ENCODE results near the gene ADGRB2. TPM values are rescaled to one million over a fixed set of nuclear protein-coding genes. Genes with fewer than 3 reads are reported as not detected.

ADGRB2 gene
- total RNA-seq, 1 experiment from 2014 or later: 34.8 TPM

- H3K9me3 ChIP-seq (ENCODE audit: control insufficient read depth, insufficient read depth, low read depth, low read length): no peaks in the 10 kb centered on the region
- H3K36me3 ChIP-seq (ENCODE audit: control insufficient read depth, insufficient read depth, low read length): no peaks in the 10 kb centered on the region
- BruUV-seq (replicated peaks): no TSS peak
- CTCF ChIA-PET: no interaction called here
- no peak overlapping the region for H3K4me3 ChIP-seq (ENCODE audit: low read depth in 2 of 2, low read length in 2 of 2)
- DNase-seq (ENCODE audit: low read depth, low spot score) (no peak), ATAC-seq (no peak)
- H3K27me3 ChIP-seq (ENCODE audit: control insufficient read depth, insufficient read depth, low read length): no peaks in the 10 kb centered on the region
- H3K4me1 ChIP-seq (ENCODE audit: control insufficient read depth, insufficient read depth, low read length): no peaks in the 10 kb centered on the region
- in situ Hi-C loops (cut with HindIII; ENCODE audit: low pct_unique_long_range_greater_than_20kb, low sequenced_read_pairs) (no loop called here), intact Hi-C loops (cut with micrococcal nuclease; ENCODE audit: unreplicated experiment) (no loop called here)
- POLR2A ChIA-PET: no interaction called here
- H3K27ac ChIP-seq (ENCODE audit: low read length): no peak overlapping the region
- TF ChIP-seq POLR2AphosphoS5 (IDR thresholded peaks at IDR 0.05; ENCODE audit: low read depth, low read length) (no peak), REST (IDR thresholded peaks at IDR 0.05; ENCODE audit: insufficient read depth in 1 of 2, low read depth in 2 of 2, low read length in 1 of 2) (no peak), CTCF (IDR thresholded peaks at IDR 0.05) (no peak), SIN3A (IDR thresholded peaks at IDR 0.05; ENCODE audit: borderline replicate concordance, insufficient read depth, low read depth, low read length) (no peak), TCF7L2 (IDR thresholded peaks at IDR 0.05; ENCODE audit: low read depth, low read length) (no peak)
Measured at GRCh38 chr1:31732751-31733289, 31.3 kb downstream of the ADGRB2 start.

GRCh38 chr1:31732343-31732742 lies 31.8 kb downstream of the ADGRB2 start:
- ChIA-PET CTCF (no interaction called here), POLR2A (no interaction called here)
- no TSS peak for BruUV-seq (replicated peaks)

More at GRCh38 chr1:31732343-31732742, 31.8 kb downstream of the ADGRB2 start:
- no peak for DNase-seq (ENCODE audit: low read depth, low spot score)
- no peaks in the 10 kb centered on the region for H3K9me3 ChIP-seq (ENCODE audit: control insufficient read depth, insufficient read depth, low read depth, low read length)
- TF ChIP-seq TCF7L2 (IDR thresholded peaks at IDR 0.05; ENCODE audit: low read depth, low read length) (no peak), SIN3A (IDR thresholded peaks at IDR 0.05; ENCODE audit: borderline replicate concordance, insufficient read depth, low read depth, low read length) (no peak), CTCF (IDR thresholded peaks at IDR 0.05) (no peak), POLR2AphosphoS5 (IDR thresholded peaks at IDR 0.05; ENCODE audit: low read depth, low read length) (no peak), REST (IDR thresholded peaks at IDR 0.05; ENCODE audit: insufficient read depth in 1 of 2, low read depth in 2 of 2, low read length in 1 of 2) (no peak)
- intact Hi-C loops (cut with micrococcal nuclease; ENCODE audit: unreplicated experiment) (no loop called here), in situ Hi-C loops (cut with HindIII; ENCODE audit: low pct_unique_long_range_greater_than_20kb, low sequenced_read_pairs) (no loop called here)
- ATAC-seq: no peak
- H3K27ac ChIP-seq (ENCODE audit: low read length): no peak overlapping the region
- H3K27me3 ChIP-seq (ENCODE audit: control insufficient read depth, insufficient read depth, low read length): no peaks in the 10 kb centered on the region
- no peaks in the 10 kb centered on the region for H3K36me3 ChIP-seq (ENCODE audit: control insufficient read depth, insufficient read depth, low read length)
- H3K4me1 ChIP-seq (ENCODE audit: control insufficient read depth, insufficient read depth, low read length): no peaks in the 10 kb centered on the region
- no peak overlapping the region for H3K4me3 ChIP-seq (ENCODE audit: low read depth in 2 of 2, low read length in 2 of 2)
